IMR-90 (cell line): ENCODE data around the gene PRKCH. TPM values are rescaled to one million over a fixed set of nuclear protein-coding genes. Genes with fewer than 3 reads are reported as not detected.

ENCODE experiments used
- ATAC-seq: fragments of 200-7000 bp; cut with Tn5 transposase; 2 replicates; pipeline ENCODE4 v1.9.1; 2020; ENCODE audit warnings: low read depth, mild to moderate bottlenecking, moderate library complexity
- BruUV-seq: library from RNA; stranded (reverse); fragments of 400-500 nt; replicated peaks from 2 replicates; lab custom pipeline; 2021; lab: Mats Ljungman, UMichigan
- CTCF ChIA-PET: fragments of 300-600 bp; formaldehyde crosslinking; extraction: SDS; loops from one replicate; lab custom pipeline; 2021; ENCODE audit warnings: antibody characterized with exemption; lab: Yijun Ruan, JAX
- POLR2A ChIA-PET: fragments of 300-600 bp; sonication (Branson Sonifier 250); formaldehyde crosslinking; loops from one replicate; lab custom pipeline; 2022; ENCODE audit warnings: antibody characterized with exemption; ENCODE audit not compliant: unreplicated experiment; lab: Charles Lee
- DNase-seq: peaks from one replicate; pipeline ENCODE4 v3.0.0; 2013
- H2AFZ ChIP-seq: replicated peaks from 2 replicates; pipeline ENCODE3; 2013; ENCODE audit warnings: low read length, mild to moderate bottlenecking; ENCODE audit not compliant: poor library complexity
- H2AK5ac ChIP-seq: 2 replicates; pipeline ENCODE4 v1.6.1; 2013; ENCODE audit warnings: low read depth, low read length, inconsistent platforms
- H2AK9ac ChIP-seq: replicated peaks from 2 replicates; pipeline ENCODE3; 2013; ENCODE audit warnings: mild to moderate bottlenecking, low read depth, low read length, moderate library complexity; ENCODE audit not compliant: poor library complexity
- H2BK120ac ChIP-seq: 2 replicates; pipeline ENCODE4 v1.6.1; 2013; ENCODE audit warnings: low read depth, low read length, inconsistent platforms
- H2BK15ac ChIP-seq: 3 replicates; pipeline ENCODE4 v1.6.1; 2013; ENCODE audit warnings: low read depth, low read length, inconsistent platforms
- H2BK20ac ChIP-seq: 2 replicates; pipeline ENCODE4 v1.6.1; 2013; ENCODE audit warnings: low read depth, mild to moderate bottlenecking, inconsistent platforms, low read length, moderate library complexity
- H2BK5ac ChIP-seq: 2 replicates; pipeline ENCODE4 v1.6.1; 2013; ENCODE audit warnings: mild to moderate bottlenecking, low read depth, low read length, inconsistent platforms; ENCODE audit not compliant: poor library complexity, severe bottlenecking
- H3K14ac ChIP-seq: replicated peaks from 2 replicates; pipeline ENCODE4 v1.6.1; 2013; ENCODE audit warnings: low read depth, low read length, inconsistent platforms
- H3K18ac ChIP-seq: 2 replicates; pipeline ENCODE4 v1.6.1; 2013; ENCODE audit warnings: low read depth, low read length, control low read depth
- H3K23ac ChIP-seq: 2 replicates; pipeline ENCODE4 v1.6.1; 2013; ENCODE audit warnings: low read depth, low read length, inconsistent platforms
- H3K27ac ChIP-seq: 2 replicates; pipeline ENCODE4 v1.5.1; 2013; ENCODE audit warnings: mild to moderate bottlenecking, control low read depth, low read length; ENCODE audit not compliant: insufficient read depth
- H3K27me3 ChIP-seq: 2 replicates; pipeline ENCODE4 v1.6.1; 2013; ENCODE audit warnings: low read length; ENCODE audit not compliant: control insufficient read depth, insufficient read depth
- H3K36me3 ChIP-seq: 2 replicates; pipeline ENCODE4 v1.6.1; 2013; ENCODE audit warnings: low read length, mixed read lengths; ENCODE audit not compliant: control insufficient read depth, insufficient read depth
- H3K4ac ChIP-seq: 2 replicates; pipeline ENCODE4 v1.6.1; 2013; ENCODE audit warnings: low read depth, low read length, inconsistent platforms
- H3K4me1 ChIP-seq: 2 replicates; pipeline ENCODE4 v1.6.1; 2013; ENCODE audit warnings: low read length, mixed read lengths; ENCODE audit not compliant: control insufficient read depth, insufficient read depth
- H3K4me2 ChIP-seq: 2 replicates; pipeline ENCODE4 v1.6.1; 2013; ENCODE audit warnings: low read depth, mild to moderate bottlenecking, control low read depth, low read length, moderate library complexity
- H3K4me3 ChIP-seq: 2 replicates; pipeline ENCODE4 v1.5.1; 2013; ENCODE audit warnings: low read depth, mild to moderate bottlenecking, control low read depth, low read length, moderate library complexity; ENCODE audit not compliant: insufficient read depth
- H3K56ac ChIP-seq: 2 replicates; pipeline ENCODE4 v1.6.1; 2013; ENCODE audit warnings: low read length, inconsistent platforms; ENCODE audit not compliant: insufficient read depth; ENCODE audit errors: extremely low read depth
- H3K79me1 ChIP-seq, 2 experiments: 2 replicates each; pipeline ENCODE4 v1.6.1; 2013; ENCODE audit warnings: low read length in 2 of 2, inconsistent platforms in 1 of 2, low read depth in 1 of 2
- H3K9ac ChIP-seq: 2 replicates; pipeline ENCODE4 v1.6.1; 2013; ENCODE audit warnings: low read depth, low read length, control low read depth
- H3K9me1 ChIP-seq: 2 replicates; pipeline ENCODE4 v1.6.1; 2013; ENCODE audit warnings: low read length, inconsistent platforms; ENCODE audit not compliant: insufficient read depth
- H3K9me3 ChIP-seq: 2 replicates; pipeline ENCODE4 v1.6.1; 2013; ENCODE audit warnings: low read length; ENCODE audit not compliant: control insufficient read depth, insufficient read depth
- H4K20me1 ChIP-seq: 2 replicates; pipeline ENCODE4 v1.6.1; 2013; ENCODE audit warnings: low read length, inconsistent platforms; ENCODE audit not compliant: insufficient read depth
- H4K5ac ChIP-seq: 2 replicates; pipeline ENCODE4 v1.6.1; 2013; ENCODE audit warnings: mild to moderate bottlenecking, low read depth, low read length, control low read depth
- H4K8ac ChIP-seq, 2 experiments: 2 replicates each; pipeline ENCODE4 v1.6.1; 2013; ENCODE audit warnings: low read depth in 2 of 2, low read length in 2 of 2, control low read depth in 1 of 2, inconsistent platforms in 1 of 2
- H4K91ac ChIP-seq: 2 replicates; pipeline ENCODE4 v1.6.1; 2013; ENCODE audit warnings: low read depth, low read length, inconsistent platforms; ENCODE audit not compliant: insufficient read depth
- BHLHE40 ChIP-seq: fragments of 150-350 bp; IDR thresholded peaks from 2 replicates; pipeline ENCODE4 v1.6.1; 2016; ENCODE audit warnings: mild to moderate bottlenecking, low read depth, low read length
- ELK1 ChIP-seq: fragments of 150-350 bp; IDR thresholded peaks from 2 replicates; pipeline ENCODE4 v1.6.1; 2016; ENCODE audit warnings: low read depth, mild to moderate bottlenecking, low read length, moderate library complexity, borderline replicate concordance
- FOS ChIP-seq: fragments of 150-350 bp; IDR thresholded peaks from 2 replicates; pipeline ENCODE4 v1.6.1; 2016; ENCODE audit warnings: low read depth, low read length
- MAFK ChIP-seq: IDR thresholded peaks from 2 replicates; pipeline ENCODE4 v1.6.1; 2012; ENCODE audit warnings: low read depth, low read length, improper control_type of control experiment
- MAZ ChIP-seq: IDR thresholded peaks from 2 replicates; pipeline ENCODE4 v1.6.1; 2012; ENCODE audit warnings: low read depth, mild to moderate bottlenecking, low read length, improper control_type of control experiment, moderate library complexity, borderline replicate concordance
- MXI1 ChIP-seq: IDR thresholded peaks from 2 replicates; pipeline ENCODE4 v1.6.1; 2012; ENCODE audit warnings: low read depth, mild to moderate bottlenecking, low read length, moderate library complexity, borderline replicate concordance
- RAD21 ChIP-seq: IDR thresholded peaks from 2 replicates; pipeline ENCODE4 v1.6.1; 2012; ENCODE audit warnings: low read length, improper control_type of control experiment
- SMC3 ChIP-seq: fragments of 150-350 bp; IDR thresholded peaks from 2 replicates; pipeline ENCODE4 v1.6.1; 2016; ENCODE audit warnings: low read depth, mild to moderate bottlenecking, antibody characterized with exemption, low read length, moderate library complexity
- USF2 ChIP-seq: fragments of 150-350 bp; IDR thresholded peaks from 2 replicates; pipeline ENCODE4 v1.6.1; 2017; ENCODE audit warnings: mild to moderate bottlenecking, antibody characterized with exemption, low read length, low read depth
- WGBS, 2 experiments: methylation state at CpG; one replicate each; pipeline versions ENCODE4 v1.1.5 to v1.1.7; 2013; ENCODE audit warnings: missing lambda C conversion rate in 2 of 2; ENCODE audit not compliant: insufficient read length in 1 of 2; ENCODE audit errors: extremely low coverage in 2 of 2; 5-methylcytosine and 5-hydroxymethylcytosine counted together
- dilution Hi-C: fragments of 300-500 bp; cut with HindIII; formaldehyde crosslinking; loops from one replicate; pipeline ENCODE4 v1.14.3; 2018; ENCODE audit warnings: low sequenced_read_pairs; ENCODE audit not compliant: unreplicated experiment
- in situ Hi-C: fragments of 300-500 bp; cut with MboI; formaldehyde crosslinking; loops from 3 replicates; pipeline ENCODE4 v1.14.3; 2019; ENCODE audit warnings: low sequenced_read_pairs, inconsistent platforms, mixed read lengths
- intact Hi-C: fragments of 100-400 bp; cut with micrococcal nuclease; formaldehyde crosslinking; loops from 2 replicates; pipeline ENCODE4 v1.10.0; 2022
- polyA plus RNA-seq, 3 experiments: library from polyadenylated mRNA; depleted of rRNA; stranded (reverse); fragments of >200 nt; gene quantifications; 2 replicates each; pipeline ENCODE4 v1.2.3, GENCODE V29; 2012; ENCODE audit warnings: low replicate concordance in 1 of 3
- total RNA-seq: library from RNA; depleted of rRNA; stranded (reverse); fragments of >200 nt; gene quantifications from 2 replicates; pipeline ENCODE4 v1.2.3, GENCODE V29; 2012
- TF ChIP-seq, protein P1 (sequence below): conservative IDR thresholded peaks from 2 replicates; pipeline ENCODE4 v1.5.1; 2012; ENCODE audit warnings: mild to moderate bottlenecking, low read depth, low read length, improper control_type of control experiment

PRKCH gene
- total and polyA plus RNA-seq, 2 of the 4 experiments (the other 2 are of a cell fraction): 1.6 to 2.3 TPM

DNA sequence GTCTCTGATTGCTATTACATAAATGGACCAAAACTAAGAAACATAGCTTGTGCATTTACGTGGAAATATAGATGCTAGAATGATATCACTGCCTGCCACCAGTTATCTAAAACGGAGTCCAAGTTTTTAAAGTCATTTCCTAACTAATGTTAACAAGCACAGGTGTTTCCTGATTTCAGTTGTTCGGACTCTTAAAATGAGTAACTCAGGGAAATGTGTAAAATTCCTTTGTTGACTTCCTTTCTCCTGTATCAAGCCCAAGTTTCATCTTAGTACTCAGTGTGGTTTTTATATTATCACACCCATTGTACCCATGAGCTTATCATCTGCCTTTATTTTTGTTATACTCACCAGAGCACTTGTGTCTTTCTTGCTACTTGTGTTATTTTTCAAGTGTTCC, 13.2 kb upstream of the PRKCH start:
- H3K4me3 ChIP-seq: no peak overlapping the region
- no peaks in the 10 kb centered on the region for H3K36me3 ChIP-seq
- no peak overlapping the region for H2BK15ac ChIP-seq
- no peak overlapping the region for H2AFZ ChIP-seq
- dilution Hi-C loops: no loop called here
- H2AK5ac ChIP-seq: no peak overlapping the region
- no peak overlapping the region for H2BK20ac ChIP-seq
- H3K56ac ChIP-seq: no peak overlapping the region
- ATAC-seq: no peak
- H4K20me1 ChIP-seq: no peaks in the 10 kb centered on the region
- H2BK120ac ChIP-seq: no peak overlapping the region
- BruUV-seq: no TSS peak
- intact Hi-C loops: no loop called here
- no peak overlapping the region for H3K27ac ChIP-seq
- WGBS, 2 experiments: no CpG with 5 or more reads among the region's 3 CpGs
- H2AK9ac ChIP-seq: no peak overlapping the region
- no peak overlapping the region for H4K8ac ChIP-seq
- no peak overlapping the region for H2BK5ac ChIP-seq
- in situ Hi-C loops: no loop called here
- H4K5ac ChIP-seq: no peak overlapping the region
- H3K4ac ChIP-seq: no peak overlapping the region
- H3K4me2 ChIP-seq: no peak overlapping the region
- H3K27me3 ChIP-seq: no peaks in the 10 kb centered on the region; the same call in 1 of the 2 replicates
- ChIA-PET POLR2A (no interaction called here), CTCF (no interaction called here)
- TF ChIP-seq BHLHE40: no peak
- TF ChIP-seq ELK1: no peak
- TF ChIP-seq MAZ: no peak
- no peak for TF ChIP-seq USF2
- TF ChIP-seq SMC3: no peak
- no peak for TF ChIP-seq RAD21
- TF ChIP-seq MXI1: no peak
- TF ChIP-seq, protein P1, sequence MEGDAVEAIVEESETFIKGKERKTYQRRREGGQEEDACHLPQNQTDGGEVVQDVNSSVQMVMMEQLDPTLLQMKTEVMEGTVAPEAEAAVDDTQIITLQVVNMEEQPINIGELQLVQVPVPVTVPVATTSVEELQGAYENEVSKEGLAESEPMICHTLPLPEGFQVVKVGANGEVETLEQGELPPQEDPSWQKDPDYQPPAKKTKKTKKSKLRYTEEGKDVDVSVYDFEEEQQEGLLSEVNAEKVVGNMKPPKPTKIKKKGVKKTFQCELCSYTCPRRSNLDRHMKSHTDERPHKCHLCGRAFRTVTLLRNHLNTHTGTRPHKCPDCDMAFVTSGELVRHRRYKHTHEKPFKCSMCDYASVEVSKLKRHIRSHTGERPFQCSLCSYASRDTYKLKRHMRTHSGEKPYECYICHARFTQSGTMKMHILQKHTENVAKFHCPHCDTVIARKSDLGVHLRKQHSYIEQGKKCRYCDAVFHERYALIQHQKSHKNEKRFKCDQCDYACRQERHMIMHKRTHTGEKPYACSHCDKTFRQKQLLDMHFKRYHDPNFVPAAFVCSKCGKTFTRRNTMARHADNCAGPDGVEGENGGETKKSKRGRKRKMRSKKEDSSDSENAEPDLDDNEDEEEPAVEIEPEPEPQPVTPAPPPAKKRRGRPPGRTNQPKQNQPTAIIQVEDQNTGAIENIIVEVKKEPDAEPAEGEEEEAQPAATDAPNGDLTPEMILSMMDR: no peak
- no peak for TF ChIP-seq MAFK
- no peak for TF ChIP-seq FOS
- no peaks in the 10 kb centered on the region for H3K9me1 ChIP-seq
- H3K4me1 ChIP-seq: no peaks in the 10 kb centered on the region
- no peak overlapping the region for H3K23ac ChIP-seq
- H3K9me3 ChIP-seq: peaks cover 3% of the 10 kb centered on the region; the same call in 1 of the 2 replicates
- no peak for DNase-seq
- H4K91ac ChIP-seq: no peak overlapping the region
- no peak overlapping the region for H3K9ac ChIP-seq
- no peak overlapping the region for H3K18ac ChIP-seq
- H3K79me1 ChIP-seq: no peaks in the 10 kb centered on the region
- no peak overlapping the region for H3K14ac ChIP-seq
